HG03095 (cell line): Measurements from ENCODE around the gene VPREB1.
"Not testable (repeated sequence)": the region's sequence is repeated elsewhere in the genome, so short reads cannot be mapped to it uniquely, and the experiment has no call there.

Experiments
- ATAC-seq: cut with Tn5 transposase; IDR thresholded peaks from one replicate; pipeline ENCODE4 v1.9.1; 2021; ENCODE audit warnings: moderate library complexity; ENCODE audit not compliant: unreplicated experiment

The VPREB1 gene, protein sequence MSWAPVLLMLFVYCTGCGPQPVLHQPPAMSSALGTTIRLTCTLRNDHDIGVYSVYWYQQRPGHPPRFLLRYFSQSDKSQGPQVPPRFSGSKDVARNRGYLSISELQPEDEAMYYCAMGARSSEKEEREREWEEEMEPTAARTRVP

GRCh38 chr22:22244316-22245250 is at the start of gene VPREB1:
Gene VPREB1, plus strand, starts transcription at chr22:22244786. Its CDS starts 28 bp downstream, at chr22:22244814.
- no peak for ATAC-seq

GRCh38 chr22:22194931-22195264 is 49.7 kb upstream of the VPREB1 start:
- no peak for ATAC-seq

DNA sequence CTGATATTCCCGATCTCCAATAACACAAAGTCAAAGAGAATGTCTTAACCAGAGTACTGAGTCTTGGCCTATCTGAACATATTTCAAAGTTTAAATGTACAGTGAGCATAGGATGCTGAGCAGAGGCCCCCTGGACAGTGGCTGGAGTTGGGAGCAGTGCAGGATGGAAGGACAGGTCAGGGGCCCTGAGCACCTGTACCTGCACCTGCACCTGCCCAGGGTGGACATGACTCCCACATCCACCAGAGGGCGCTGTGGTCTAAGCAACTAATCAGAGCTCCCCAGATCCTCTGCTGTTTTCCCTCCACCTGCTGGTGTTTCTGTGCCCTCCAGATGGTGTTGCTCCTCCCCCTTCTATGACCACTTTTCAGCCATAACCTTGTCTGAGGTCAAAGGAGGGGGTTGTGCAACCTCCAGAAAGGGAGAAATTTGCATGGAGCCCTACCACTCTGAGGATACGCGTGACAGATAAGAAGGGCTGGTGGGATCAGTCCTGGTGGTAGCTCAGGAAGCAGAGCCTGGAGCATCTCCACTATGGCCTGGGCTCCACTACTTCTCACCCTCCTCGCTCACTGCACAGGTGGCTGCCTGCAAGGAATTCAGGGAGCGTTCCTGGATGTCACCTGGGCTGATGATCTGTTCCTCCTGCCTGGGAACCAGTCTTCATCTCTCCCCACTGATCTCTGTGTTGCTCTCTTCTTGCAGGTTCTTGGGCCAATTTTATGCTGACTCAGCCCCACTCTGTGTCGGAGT is 49.1 kb upstream of the VPREB1 start:
- ATAC-seq = peak; percentile 60

DNA sequence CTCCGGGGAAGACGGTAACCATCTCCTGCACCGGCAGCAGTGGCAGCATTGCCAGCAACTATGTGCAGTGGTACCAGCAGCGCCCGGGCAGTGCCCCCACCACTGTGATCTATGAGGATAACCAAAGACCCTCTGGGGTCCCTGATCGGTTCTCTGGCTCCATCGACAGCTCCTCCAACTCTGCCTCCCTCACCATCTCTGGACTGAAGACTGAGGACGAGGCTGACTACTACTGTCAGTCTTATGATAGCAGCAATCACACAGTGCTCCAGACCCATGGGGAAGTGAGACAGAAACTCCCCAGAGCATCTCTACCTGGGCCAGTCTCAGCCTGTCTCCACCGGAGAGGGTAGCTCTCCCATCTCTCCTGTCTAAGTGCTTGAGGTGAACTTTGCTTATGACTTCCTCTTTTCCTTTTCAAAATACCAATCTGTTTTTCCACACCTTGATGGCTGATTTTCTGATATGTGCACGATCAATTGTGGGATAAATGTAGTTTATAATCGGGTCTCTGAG is 48.5 kb upstream of the VPREB1 start:
- ATAC-seq = peak; percentile 79

DNA sequence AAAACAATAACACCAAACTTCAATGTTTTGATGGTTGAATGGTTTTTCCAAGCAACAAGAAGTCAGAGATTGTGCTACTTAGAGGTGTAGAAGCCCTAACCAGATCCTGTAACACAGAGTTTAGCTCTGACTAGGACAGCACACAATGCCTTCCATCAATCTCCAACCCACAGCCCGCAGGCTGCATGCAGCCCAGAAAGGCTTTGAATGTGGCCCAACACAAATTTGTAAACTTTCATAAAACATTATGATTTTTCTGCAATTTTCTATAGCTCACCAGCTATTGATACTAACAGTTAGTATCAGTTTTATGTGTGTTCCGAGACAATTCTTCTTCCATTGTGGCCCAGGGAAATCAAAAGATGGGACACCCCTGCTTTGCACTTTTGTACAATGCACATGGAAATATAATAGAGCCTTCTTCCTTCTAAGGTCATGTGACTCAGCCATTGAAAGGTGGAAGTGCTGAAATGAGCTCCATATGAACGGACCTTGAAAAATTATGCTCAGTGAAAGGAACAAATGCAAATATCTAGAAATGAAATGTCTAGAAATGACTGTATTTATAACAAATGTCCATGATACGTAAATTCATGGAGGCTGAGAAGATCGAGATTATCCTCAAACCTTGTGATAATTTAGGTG is 47.6 kb upstream of the VPREB1 start:
- ATAC-seq = no peak

DNA sequence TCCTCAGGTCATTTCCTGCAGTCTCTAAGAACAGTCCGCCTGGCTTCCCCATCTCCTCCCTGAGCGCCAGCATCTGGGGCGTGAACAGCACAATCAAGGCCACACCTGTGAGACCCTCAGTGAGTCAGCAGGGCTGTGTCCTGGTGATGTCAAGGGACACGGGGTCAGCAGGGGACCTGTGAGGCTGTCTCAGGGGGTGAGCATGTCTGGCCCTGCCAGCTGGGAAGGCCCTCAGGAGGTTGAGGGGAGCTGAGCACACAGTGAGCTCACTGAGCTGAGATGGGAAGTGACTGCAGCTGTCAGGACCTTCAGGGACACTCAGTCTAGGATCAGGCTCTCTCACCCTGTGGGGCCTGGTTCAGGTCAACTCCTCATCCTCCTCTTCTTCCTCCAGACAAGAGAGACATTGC is 46.6 kb upstream of the VPREB1 start:
- no peak for ATAC-seq

DNA sequence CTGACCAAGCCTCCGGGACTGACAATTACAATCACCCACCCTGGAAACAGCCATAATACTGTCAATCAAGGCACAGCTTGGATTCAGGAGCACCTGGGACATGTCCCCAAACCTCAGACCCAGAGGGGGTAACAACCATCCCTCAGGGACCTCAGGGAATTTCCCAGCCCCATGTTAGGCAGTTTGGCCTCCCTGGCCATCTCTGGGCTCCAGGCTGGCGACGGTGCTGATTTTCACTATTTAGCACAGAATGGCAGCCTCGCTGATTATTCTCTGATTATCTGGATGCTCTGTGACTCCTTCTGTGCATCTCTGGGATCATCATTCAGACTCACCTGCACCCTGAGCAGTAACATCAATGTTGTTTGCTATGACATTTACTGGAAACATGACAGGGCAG is 45.8 kb upstream of the VPREB1 start:
- no peak for ATAC-seq

DNA sequence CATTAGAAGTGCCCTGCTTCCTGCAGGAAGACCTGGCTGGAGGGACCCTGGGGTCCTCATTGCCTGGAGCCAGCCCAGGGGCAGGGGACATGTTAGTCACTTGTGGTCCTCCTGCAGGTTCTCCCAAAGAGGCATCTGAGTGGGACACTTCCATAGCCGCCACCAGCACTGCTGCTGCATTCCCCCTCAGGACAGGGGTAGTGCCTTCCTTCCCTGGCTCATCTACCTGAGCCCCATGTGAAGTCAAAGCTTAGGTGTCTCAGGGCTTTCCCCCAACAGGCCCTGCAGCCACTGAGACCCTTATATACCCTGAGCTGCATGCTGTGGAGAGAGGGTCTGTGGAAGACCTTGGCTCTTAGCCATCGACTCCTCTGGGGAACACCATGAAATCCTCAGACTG is 45.0 kb upstream of the VPREB1 start:
- ATAC-seq = no peak

- no peak for ATAC-seq
Measured at GRCh38 chr22:22200569-22201184, 43.9 kb upstream of the VPREB1 start.

GRCh38 chr22:22201185-22201929 is 43.2 kb upstream of the VPREB1 start:
- no peak for ATAC-seq

- no peak for ATAC-seq
Measured at GRCh38 chr22:22201930-22202343, 42.6 kb upstream of the VPREB1 start.

DNA sequence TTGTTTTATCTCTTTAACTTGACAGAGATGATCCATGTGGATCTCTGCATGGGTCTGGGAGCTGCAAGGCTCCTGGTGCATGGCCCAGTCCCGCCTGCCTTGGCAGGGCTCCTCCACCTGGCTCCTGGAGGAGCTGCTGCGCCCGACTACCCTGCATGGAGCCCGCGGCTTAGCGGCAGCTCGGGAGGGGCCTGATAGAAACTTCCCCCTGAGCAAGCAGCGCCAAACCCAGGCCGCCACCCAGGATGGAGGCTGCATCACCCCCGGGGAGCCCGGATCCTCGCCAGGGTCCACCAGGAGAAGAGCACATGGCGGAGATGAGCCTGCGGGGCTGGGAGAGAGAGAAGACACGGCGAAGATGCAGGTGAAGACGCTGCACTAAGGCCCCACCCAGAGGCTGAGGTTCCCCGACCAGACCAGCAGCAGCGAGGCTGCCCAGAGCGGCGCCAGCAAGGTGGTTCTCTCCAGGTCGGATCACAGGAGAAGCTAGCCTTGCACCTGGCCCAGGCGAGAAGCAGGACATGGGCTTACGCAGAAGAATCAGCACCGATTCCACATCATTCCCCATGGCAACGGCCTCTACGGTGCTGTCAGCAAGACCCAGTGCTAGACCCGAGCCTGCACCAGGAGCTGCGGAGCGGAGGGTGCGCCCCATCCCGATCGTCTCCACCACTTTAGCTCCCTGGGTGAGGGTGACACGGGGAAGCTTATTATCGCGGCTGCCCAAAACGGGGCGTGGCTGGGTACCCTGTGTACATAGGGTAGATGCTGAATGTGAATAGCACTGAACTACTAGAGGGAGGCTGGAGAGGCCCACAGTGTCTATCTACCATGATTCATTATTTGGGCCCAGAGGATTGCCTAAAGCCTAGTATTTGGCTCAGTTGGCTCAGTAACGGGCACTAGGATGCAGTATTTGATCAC is 41.3 kb upstream of the VPREB1 start:
- no peak for ATAC-seq

- ATAC-seq = peak; percentile 69
Measured at GRCh38 chr22:22207845-22208564, 36.6 kb upstream of the VPREB1 start.

DNA sequence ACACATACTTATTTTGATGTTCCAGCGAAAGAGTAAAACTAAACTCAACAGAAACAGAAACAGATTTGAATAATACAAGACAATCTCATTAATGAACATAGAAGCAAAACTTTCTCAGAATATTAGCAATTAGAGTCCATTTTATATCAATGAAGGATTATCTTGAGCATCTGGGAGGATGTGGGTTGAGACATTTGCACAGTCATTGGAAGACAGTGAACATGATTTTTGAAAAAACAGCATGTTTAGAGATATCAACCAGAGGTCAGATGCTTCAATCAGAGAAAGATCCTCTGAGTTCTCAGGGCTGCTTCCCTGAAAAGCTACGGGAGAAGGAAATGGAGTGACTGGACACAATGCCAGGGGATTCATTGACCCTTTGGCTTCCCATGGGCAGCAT is 35.9 kb upstream of the VPREB1 start:
- no peak for ATAC-seq

DNA sequence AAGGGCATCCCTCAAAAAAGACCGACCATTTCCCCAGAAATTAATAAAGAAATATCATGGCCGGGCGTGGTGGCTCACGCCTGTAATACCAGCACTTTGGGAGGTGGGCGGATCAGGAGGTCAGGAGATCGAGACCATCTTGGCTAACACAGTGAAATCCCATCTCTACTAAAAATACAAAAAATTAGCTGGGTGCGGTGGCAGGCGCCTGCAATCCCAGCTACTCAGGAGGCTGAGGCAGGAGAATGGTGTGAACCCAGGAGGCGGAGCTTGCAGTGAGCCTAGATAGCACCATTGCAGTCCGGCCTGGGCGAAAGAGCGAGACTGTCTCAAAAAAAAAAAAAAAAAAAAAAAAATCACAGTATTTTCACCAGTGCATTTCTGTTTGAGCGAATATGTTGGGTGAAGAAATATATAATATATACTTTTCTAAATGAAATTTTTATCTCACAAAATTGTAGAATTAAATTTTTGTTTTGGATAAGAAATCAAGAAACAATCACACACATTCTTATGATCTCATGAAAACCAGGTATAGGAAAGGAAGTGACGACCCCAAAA is 35.4 kb upstream of the VPREB1 start:
- ATAC-seq = not testable (repeated sequence)

DNA sequence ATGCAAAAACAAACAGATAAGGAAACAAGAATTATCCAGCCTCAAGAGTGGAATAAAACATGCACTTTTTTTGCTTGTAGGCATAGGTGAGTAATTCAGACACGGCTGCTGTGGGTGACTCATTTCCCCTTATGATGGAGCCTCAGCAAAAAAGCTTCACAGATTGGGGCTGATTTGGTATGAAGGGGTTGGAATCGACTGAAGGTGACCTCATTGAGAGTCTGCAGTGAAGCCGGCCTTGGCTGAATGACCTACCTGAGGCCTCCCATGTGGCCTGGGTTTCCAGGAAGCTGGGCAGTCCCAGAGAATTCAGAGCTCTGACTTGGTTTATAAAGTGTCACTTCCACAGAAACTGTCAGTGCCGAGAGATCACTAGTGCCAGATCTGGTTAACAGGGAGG is 34.2 kb upstream of the VPREB1 start:
- ATAC-seq = no peak

DNA sequence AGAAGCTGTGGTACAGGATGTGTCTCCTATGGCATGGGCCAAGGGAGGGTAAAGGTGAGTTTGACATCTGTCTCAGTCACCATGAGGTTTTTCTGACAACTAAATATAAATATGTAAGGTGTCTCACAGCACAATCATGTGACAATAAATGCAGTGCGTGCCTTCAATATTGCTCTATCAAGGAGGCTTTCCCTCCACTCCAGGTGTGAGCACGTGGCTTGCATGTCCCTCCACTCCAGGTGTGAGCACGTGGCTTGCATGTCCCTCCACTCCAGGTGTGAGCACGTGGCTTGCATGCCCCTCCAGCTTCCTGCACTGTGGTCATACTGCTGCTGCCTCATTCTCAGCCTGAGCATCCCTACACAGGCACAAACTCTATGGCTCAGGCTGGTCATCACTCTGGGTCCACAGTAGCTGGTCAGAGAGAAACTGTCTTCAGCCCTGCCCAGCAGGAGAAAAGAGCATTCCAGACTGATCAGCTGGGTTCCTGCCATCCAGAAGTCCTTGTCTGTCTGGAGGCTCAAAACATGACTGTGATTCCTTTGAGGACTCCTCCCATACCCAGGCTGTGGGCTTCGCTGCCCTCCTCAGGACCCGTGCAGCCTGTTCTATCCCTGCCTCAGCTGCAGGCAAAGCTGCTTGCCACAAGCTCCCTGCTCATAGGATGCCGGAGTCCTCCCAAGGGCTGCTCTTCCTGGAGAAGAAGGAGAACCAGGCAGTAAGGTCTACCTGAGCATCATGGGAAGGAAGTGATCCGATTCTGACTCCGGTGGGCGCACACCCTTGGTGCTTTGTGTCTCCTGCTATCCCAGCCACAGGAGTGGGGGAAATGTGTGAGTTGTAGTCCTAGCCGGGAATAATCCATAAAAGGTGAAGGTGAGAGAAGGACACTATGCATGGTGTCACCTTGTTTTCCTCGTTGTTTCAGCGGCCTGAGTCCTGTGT is 33.4 kb upstream of the VPREB1 start:
- ATAC-seq = no peak
